ENCODE measurements around the gene WDR20.

DNA sequence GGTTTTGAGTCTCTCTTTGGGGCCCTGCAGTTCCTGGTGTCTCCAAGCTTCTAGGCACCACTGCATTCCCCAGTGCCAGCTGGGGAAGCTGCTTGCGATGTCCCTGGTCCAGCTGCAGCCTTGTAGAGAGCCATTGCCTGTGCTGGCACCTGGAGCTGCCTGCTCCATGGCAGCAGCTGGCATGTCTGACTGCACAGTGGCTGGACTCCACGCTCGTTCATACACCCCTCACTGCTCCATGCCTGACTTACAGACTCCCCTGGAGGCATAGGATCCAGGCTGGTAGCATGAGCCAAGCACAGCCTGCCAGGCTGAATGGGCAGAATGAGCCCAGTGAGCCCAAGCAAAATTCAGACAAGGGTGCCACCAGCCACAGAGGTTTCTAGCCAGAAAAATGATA, 21.8 kb upstream of the WDR20 start:
- TF ChIP-seq CTCF (IDR thresholded peaks at IDR 0.05; ENCODE audit: borderline replicate concordance, extremely low read depth, low read length, poor library complexity, severe bottlenecking) (no peak), EZH2 (IDR thresholded peaks at IDR 0.05; ENCODE audit: borderline replicate concordance, low read depth, low read length, severe bottlenecking) (no peak)
